Coronary artery (tissue), 2 donors: Measurements from ENCODE around the gene POLDIP2.

Experiments
- DNase-seq: peaks from one replicate; pipeline ENCODE4 v3.0.0-alpha.2; 2017; ENCODE audit warnings: low spot score
- H3K27ac ChIP-seq, 2 donors: fragments of 200-600 bp; sonication (generic); one replicate each; pipeline ENCODE4 v1.5.1; 2016 to 2019
- H3K4me3 ChIP-seq: fragments of 200-600 bp; sonication (generic); 2 replicates; pipeline ENCODE4 v1.5.1; 2016; ENCODE audit warnings: mild to moderate bottlenecking, moderate library complexity
- CTCF ChIP-seq: fragments of 200-600 bp; sonication (generic); IDR thresholded peaks from one replicate; pipeline ENCODE4 v1.5.1; 2019; ENCODE audit warnings: antibody characterized with exemption

The POLDIP2 gene

GRCh38 chr17:28324267-28324745 lies 33.0 kb downstream of the POLDIP2 start:
- no peak for TF ChIP-seq CTCF
- no peak overlapping the region for H3K4me3 ChIP-seq
- no peak for DNase-seq
- H3K27ac ChIP-seq, result no peak overlapping the region

GRCh38 chr17:28320215-28321061 lies 36.9 kb downstream of the POLDIP2 start:
- no peak for TF ChIP-seq CTCF
- no peak overlapping the region for H3K27ac ChIP-seq
- no peak overlapping the region for H3K4me3 ChIP-seq
- DNase-seq, result no peak

- Histone ChIP-seq H3K27ac (peak overlapping the region in 1 of 2 donors; percentile 27), H3K4me3 (peak overlapping the region; percentile 74)
- no peak for DNase-seq
- no peak for TF ChIP-seq CTCF
Measured at GRCh38 chr17:28319598-28319935, 37.8 kb downstream of the POLDIP2 start.

GRCh38 chr17:28318759-28319597 lies 38.3 kb downstream of the POLDIP2 start, which contains the start of gene TMEM97:
Gene TMEM97 (plus strand): TSS chr17:28319200. CDS start chr17:28319240, 40 bp downstream.
- peak; percentile 95 for DNase-seq
- Histone ChIP-seq H3K4me3 (peak within 1 kb of the TSS; percentile 74), H3K27ac (peak within 1 kb of the TSS; percentile 6 to 27)
- no peak for TF ChIP-seq CTCF

GRCh38 chr17:28317966-28318758 lies 39.2 kb downstream of the POLDIP2 start:
- no peak for DNase-seq
- TF ChIP-seq CTCF, result no peak
- Histone ChIP-seq H3K27ac (no peak overlapping the region), H3K4me3 (peak overlapping the region; percentile 74)

- H3K4me3 ChIP-seq, result no peak overlapping the region
- no peak for DNase-seq
- TF ChIP-seq CTCF, result no peak
- H3K27ac ChIP-seq, result no peak overlapping the region
Measured at GRCh38 chr17:28317099-28317965, 40.0 kb downstream of the POLDIP2 start.
